Dermis microvascular lymphatic vessel endothelial cell (primary cell): ENCODE data around the gene CYP46A1. TPM values are rescaled to one million over a fixed set of nuclear protein-coding genes. Genes with fewer than 3 reads are reported as not detected.

Experiments used
- DNase-seq, 2 donors: peaks; one replicate each; pipeline versions ENCODE4 v3.0.0 to v3.0.0-alpha.2; 2010; ENCODE audit warnings: low read depth in 2 of 2
- total RNA-seq: library from RNA; depleted of rRNA; stranded (reverse); fragments of >200 nt; gene quantifications from 2 replicates; pipeline ENCODE4 v1.2.1, GENCODE V29; 2014

Gene CYP46A1
- total RNA-seq, 1 donor from 2014 or later = 0.13 TPM

DNA sequence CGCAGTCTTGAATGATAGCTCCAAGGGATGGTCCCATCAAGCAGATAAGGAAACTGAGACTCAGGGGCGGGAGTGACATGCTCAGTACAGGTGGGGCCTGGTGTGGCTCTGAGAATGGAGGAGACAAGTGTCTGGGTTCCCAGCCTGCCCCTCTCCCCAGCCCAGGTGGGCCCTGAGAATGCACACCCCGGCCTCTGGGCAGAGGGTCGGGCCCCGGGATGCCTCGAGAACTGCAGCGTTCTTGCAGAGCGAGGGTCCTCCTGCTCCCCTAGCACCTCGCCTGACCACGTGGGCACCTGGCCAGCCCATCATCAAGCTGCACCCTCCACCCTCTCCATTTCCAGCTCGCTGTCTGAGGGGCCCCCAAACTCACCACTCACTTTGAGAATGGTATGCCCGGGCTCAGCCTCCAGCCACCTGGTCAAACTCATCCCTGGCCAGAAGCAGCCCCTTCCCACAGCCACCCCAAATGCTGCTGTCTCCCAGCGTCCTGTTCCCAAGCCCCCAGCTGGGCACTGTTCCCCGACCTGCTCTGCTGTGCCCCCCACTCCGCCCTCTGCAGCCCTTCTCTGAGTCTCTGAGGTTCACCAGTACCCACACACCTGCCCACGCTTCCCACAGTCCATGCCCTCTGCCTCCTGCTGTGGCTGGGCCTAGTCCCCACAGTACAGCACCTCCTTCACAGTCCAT, 44.3 kb downstream of the CYP46A1 start:
- no peak for DNase-seq

DNA sequence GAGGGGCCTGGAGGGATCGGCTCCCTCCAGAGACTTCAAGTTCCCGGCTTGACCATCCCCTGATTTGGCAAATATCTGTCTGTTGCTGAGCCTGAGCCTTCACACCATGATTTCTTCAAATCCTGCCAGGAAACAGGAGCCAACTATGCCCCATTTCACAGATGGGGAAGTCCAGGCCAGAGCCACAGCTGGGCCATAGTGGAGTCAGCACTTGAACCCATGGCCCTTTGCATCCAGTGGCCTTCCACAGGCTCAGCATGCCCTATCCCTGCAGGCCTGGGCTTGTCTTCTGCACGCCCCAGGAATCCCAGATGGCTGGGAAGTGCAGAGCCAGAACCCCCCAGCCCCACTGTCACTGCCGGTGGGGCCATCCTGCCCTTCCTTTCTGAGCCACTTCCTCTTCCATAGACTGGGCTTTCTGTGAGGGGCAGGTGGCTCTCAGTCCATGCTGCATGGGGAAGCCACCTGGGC, 44.9 kb downstream of the CYP46A1 start:
- DNase-seq = no peak

DNA sequence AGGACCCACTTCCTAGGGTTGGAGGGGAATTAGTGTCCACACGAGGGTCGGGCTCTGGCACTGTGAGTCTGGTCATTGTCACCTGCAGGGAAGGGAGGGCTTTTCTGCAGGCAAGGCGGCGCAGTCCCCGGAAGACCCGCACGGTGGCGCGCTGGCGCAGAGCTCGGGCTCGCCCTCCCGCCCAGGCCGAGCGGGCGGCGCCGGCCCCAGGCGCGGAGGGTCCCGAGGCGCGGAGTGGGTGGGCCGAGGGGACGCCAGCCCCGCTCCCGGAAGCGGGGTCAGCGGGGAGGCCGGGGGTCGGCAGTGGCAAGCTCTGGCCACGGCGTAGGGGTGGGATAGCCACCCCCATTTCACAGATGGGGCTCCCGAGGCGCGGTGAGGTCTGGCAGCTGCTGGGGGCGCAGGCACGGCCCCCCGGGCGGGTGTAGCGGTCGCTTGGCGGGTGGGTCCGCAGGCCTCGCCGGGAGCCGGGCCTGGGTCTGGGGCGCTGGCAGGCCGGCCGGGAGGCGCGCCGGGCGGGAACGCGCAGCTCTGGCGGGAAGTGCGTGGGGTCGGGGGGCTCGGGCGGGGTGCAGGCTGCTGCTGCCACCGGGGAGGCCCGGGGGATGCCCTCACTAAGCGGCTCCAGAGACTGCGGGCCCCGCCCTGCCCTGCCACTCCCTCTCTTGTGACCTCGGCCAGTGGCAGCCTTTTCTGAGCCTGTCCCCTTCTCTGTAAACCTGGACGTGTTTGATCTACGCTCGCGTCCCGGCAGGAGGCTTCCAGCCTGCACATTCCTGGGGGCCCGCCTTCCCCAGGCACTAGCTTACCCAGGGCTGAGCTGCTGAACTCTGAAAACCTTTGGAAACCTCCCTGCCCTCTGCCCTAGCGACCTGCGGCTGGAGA, 46.1 kb downstream of the CYP46A1 start:
- peak in 1 of 2 donors; percentile 59 for DNase-seq

DNA sequence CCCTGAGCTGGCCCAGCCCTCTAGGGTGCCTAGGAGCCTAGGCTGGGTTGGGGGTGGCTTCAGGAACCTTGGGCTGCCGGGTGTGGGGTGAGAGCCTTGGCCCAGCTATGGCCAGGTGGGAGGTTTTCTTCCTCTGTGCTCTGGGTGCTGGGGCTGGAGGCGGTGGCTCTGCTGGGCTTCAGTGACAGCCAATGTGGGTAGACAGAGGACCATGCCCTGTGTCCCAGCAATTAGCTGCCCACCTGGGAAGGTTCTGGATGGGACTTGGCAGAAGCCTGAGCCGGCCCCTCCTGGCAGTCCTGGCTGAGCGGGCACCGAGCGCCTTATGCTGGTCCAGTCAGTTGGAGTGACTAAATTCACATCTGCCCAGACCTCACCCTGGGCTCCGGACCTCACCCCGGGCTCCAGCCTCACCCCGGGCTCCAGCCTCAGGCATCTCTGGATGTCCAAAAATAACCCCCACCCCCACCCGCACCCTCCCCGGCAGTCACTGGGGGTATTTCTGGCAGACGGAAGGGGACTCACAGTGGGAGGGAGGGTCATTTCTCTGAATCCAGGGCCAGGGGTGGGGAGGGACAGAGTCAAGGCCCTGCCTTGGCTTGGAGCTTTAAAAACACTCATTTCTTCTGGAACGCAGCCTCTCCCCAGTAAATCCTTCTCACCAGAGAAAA, 46.9 kb downstream of the CYP46A1 start:
- no peak for DNase-seq

DNA sequence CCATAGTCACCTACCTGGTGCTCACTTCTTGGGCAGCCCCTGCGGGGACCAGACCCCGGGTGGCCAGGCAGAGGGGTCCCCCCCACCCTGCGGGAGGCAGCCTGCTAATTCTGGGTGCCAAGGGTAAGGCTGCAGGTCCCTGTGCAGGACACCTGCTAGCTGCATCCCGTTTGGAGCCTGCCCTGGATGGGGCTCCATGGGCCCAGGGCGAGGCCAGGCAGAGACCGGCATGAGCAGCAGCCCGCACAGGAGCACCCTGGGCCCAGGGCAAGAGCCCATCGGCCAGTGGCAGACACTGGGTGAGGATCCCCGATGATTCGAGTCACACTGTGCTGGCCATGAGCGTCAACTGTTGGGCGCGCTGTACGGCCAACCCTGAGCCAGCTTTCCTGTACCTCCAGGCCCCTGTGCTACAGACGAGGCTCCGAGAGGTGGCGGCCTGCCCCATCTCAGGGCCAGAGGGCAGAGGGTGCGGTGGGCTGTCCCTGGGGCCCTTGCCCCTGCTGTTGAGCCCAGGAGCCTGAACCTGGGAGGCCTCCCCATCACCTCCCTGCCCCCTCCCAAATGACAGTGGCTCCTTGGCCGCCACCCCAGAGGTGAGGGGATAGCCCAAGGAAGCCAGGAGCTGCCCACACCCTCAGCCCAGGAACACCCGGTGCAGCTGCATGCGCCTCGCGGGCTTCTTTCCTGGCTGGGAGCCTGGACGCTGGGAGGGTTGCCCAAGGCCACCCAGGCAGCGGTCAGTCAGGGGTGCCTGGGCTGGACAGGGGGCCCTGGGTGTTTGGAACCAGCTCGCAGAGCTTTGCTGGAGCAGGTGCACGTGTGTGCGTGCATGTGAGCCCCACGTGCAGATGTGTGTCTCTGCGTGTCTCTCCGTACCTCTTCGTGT, 47.7 kb downstream of the CYP46A1 start:
- DNase-seq = no peak

DNA sequence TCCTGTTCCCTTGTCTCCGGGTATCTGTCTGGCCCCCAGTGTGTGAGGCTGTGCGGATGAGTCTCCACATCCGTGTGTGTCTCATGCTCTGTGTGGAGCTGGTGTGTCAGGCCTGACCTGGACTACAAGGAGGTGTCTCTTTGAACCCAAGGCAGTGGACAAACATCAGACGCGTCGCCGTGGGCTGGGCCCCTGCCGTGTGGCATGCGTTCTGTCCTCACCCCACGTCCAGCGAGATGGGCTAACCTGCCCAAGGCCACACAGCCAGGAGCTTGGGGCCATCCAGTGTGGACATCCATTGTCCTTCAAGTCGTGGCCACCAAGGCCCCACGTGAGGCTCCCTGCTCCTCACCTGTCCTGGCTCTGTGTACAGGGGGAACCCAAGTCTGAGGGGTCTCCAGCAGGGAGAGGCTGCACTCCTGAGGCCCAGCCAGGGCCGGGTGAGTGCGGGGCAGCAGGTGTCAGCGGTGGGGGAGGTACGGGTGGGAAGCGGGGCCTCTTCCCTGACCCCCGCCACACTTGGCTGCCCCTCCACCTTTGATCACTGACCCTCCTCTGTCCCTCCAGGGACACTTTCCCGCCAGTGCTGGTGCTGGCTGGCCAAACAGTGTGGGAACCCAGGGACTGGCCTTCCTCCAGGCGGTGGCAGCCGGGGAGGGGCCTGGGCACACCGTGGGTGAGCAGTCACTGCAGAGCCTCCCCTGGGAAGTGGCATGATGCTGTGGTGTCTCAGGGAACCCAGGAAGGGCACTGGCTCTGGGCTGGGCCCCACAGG, 48.5 kb downstream of the CYP46A1 start:
- DNase-seq = no peak

DNA sequence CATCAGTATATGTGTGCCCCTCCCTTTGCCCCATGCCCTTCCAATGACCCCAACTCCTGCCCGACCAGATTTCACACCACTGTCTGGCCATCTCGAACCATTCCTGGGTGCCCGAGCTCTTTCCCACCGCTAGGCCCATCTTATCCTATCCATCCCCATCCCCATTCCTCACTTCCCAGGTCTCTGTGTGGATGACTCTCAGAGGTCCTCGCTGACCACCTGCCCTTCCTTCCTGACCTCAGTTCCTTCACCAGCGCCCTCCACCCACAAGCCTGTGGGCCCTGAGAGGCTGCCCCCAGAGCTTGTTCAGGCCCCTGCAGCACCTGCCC, 49.1 kb downstream of the CYP46A1 start:
- no peak for DNase-seq

DNA sequence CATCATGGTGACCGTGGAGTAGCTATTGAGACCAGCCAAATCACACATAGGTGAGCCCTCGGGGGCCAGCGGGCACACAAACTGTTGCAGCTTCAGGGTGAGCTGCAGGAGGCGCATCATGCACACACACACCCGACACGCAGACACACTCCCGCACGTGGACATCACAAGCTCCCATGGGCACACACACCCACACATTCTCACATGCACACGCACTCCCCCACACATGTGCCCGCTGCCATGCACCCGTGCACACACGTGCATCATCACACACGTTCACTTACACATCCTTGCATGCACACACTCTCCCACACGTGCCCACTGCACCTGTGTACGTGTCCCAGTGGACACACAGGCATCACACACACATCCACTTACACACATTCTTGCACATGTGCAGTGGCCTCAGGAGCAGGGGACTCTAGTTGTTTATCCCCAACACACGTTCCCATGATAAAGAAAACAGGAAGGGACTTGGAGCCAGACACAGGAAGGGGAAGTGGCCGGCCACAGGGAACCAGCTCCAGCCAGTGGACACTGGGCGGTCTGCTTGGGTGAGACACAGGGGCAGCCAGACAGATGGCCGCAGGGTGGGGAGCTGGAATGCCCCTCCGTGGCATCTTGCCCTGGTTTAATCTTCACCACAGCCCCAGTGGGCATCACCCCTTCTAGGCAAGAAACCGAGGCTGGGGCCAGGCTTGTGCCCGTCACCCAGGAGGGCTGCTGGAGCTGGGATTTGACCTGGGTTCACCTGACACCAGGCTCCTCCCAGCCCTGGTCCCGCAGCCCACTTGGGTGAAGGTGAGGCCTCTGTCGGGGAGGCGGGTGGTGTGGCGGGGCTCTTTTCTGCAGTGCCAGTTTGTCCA, 49.7 kb downstream of the CYP46A1 start:
- DNase-seq = peak; percentile 74 to 90

DNA sequence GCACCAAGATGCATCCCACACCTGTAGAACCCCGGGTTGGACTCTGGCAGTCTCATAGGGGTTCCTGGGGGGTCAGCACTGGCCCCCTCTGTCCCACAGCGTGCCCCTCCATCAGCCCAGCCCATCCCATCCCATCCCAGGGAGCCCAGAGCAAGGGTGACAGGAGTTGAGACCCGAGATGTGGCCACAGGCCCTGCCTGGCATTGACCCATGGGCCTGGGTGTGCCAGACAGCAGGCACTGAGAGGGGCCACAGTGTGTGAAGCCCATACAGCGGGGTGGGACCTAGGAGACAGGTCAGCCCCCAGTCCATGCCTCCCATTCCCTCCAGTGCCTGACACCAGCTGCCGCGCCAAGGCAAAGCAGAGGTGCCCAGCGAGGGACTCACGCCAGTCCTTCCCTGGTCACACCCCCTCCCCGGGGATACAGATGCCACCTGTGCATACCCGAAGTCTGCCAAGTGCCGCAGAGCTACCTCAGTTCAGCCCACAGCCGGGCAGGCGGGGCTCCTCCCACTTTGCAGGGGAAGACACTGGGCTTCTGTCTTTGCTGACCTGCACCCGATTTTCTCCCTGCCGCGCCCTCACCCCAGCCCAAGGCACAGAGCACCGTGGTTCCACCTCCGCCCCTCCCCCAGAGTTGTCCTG, 50.4 kb downstream of the CYP46A1 start:
- DNase-seq = no peak

DNA sequence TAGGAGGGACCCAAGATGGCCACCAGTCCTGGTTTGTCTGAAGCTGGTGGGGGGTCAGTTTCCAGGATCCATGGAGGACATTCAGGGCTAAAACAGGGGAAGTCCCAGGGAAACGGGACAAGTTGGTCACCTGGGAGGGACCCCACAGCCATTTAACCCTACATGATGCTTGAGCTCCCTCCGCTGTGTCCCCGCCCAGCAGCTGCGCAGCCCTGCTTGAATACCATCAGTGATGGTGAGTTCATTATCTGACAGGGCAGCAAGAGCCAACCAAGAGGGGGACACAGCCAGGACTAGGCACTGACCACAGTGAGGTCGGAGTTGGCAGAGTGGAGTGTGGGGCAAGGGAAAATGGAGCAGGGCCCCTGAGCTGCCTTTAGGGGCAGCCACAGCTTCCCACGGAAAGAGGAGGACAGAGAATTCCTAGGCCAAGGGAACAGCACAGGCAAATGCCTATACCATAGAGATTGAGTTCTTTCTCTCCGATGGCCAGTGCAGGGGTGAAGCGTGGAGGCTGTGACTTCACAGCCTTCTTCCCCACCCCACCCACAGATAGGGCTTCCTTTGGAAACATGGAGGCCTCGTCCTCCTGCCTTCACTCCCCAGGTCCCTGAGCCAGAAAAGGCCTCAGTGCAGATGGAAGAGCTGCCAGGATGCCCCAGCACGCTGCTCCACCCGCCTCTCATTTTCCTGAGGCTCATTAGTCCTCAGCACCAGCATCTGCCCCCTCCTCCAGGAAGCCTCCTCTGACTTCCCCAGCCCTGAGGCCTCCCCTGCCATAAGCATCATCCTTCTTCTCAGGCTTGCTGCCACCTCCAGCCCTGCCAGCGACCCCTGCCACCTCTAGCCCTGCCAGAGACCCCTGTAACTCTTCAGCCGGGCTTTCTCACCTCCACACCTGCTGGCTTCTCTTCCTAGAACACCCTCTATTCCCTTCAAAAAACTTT, 51.4 kb downstream of the CYP46A1 start:
- no peak for DNase-seq

DNA sequence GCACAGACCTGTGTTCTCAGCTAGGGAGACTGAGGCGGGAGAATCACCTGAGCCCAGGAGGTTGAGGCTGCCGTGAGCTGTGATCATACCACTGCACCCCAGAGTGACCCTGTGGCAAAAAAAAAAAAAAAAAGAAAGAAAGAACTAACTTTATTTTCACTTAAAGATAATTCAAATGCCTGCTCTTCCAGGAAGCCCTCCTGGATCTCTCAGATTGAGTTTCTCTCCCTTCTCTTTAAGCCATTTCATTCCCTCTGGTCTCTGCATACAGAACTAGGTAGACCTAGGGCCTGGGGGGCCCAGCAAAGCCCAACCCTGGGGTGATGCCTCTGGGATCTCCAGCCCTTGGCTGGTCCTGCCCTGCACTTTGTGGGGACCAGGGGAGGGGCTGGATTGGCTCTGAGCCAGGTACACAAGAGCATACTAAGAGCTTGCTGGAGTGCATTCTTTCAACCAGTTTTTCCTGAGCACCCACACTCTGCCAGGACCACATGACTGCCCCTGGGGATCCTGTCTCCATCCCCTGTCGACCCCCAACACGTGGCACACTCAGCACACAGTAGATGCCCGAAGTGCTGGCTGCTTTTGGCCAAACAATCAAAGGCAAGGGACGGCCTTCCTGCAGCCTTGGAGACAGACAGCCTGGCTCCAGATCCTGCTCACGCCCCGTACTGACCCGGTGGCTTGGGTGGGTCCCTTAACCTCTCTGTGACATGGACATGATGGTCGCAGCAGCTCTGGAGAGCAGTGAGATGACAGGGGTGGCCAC, 52.7 kb downstream of the CYP46A1 start:
- DNase-seq = no peak

DNA sequence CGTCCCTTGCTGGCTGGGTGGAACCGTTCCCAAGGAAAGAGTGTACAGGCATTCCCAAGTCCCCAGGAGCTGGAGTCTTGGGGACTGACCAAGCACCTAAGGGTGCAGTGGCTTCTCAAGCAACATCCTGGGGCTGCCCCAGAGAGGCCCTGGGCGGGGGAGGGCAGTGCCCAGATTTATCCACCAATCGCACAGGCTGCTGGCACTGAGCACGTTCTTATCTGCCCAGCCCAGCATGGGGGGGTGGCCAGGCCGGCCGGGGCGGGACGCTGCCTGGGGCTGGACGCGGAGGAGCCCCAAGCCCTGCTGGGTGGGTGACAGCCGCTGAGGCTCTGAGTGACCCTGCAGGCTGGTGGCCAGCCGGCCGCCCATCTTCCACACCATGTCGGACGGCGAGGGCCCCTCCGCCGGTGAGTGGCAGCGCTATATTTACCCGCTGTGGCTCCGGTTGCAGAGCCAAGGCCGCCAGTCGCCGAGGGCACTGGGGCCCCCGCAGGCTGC, 53.4 kb downstream of the CYP46A1 start:
- peak in 1 of 2 donors; percentile 76 for DNase-seq

DNA sequence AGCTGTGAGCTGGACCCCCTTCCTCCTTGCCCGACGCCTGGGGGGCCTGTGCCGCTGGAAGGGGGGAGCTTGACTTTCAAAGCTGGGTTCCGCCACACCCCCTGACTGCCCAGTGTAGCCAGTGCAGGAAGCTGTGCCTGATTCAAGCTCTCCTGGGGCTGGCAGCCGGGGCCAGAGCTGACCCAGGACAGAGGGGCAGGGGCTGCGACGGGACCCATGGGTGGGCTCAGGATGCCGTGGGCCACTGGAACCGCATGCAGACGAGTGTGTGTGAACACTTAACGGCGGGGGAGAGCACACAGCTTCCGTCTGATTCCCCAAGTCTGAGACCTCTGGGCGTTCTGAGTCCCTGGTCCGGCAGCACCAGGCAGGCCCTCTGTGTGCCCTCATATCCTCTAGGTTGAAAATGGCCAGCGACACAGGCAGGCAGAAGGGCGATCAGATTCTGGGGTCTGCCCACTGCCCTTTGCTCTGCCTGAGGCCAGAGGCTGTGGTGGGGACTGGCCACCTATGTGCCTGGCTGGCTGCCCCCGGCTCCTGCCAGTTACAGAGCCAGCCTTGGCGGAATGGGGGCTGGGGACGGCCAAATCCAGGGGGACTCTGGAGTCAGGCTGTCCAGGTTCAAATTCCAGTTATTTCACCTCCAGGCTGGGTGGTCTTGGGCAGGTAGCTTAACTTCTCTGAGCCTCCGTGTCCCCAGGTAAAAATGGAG, 54.0 kb downstream of the CYP46A1 start:
- no peak for DNase-seq

DNA sequence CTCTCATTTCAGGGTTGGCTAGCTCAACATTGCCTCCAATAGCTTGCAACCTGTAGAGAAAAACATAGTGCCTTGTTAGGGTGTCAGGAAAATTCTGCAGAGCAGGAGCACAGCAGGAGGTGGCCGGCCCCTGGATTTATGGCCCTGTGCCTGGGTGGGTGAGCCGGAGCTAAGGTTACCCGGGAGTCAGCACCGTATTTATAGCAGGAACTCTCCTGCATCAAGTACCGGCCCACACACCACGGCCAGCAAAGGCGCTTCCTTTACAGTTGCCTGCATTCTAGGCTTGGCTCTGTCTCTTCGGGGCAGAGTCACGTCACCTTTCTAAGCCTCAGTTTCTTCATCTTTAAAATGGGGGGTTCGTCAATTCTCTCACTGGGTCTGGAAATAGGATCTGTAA, 56.3 kb downstream of the CYP46A1 start:
- no peak for DNase-seq

DNA sequence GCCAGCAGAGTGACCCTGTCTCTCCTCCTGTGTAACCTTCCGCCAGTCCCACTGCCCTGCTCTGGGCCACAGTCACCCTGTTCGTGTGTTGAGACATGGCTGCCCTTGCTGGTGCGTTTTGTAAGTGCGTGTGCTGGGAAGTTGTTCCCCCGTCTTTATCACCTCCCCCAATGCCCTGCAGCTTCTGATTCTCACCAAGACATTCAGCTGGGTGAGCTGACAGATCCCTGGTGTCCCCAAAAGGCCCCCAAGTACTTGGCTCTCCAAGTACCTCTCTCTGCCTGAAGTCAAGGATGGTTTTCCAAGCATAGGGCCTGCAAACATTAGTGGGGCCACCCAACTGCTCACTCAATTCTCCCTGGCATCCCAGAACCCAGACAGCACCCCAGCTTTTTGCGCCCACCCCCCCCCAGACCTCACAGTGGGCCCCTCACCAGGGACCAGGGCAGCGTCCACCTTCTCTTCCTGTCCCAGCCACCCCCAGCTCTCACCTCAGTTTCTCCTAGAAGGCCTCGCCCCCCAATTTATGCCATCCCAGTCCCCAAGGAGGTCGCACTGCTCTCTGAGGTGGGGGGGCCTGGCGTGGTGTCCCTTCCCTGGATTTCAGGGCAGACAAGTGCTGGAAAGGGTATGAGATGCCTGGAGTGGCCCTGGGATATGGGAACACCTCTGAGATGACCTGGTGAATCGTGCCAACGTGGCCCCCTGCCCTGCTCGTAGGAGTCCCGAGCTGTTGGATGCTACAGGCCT, 57.3 kb downstream of the CYP46A1 start:
- DNase-seq = no peak

DNA sequence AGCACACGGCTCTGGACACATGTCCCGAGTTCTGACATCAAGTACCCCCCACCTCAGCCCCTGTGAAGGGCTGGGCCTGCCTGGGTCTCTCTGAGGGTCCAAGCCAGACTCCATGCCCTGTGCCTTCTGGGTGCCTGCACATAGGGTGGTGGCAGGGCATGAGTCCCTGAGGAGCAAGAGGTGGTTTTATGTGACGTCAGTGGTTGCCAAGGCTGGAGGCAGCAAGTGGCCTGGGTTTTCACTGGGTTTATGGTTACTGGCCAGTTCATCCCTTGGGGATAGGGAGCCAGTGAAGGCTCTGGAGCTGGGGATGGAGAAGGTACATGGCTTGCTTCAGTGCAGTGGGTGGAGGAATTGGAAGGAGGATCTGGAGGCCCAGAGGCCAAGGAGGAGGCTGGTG, 58.0 kb downstream of the CYP46A1 start:
- DNase-seq = no peak
